ENCODE data around the gene CLCN7.
A peak's percentile ranks its signal among the peaks of the same experiment; 100 is the strongest.

CLCN7 gene

DNA sequence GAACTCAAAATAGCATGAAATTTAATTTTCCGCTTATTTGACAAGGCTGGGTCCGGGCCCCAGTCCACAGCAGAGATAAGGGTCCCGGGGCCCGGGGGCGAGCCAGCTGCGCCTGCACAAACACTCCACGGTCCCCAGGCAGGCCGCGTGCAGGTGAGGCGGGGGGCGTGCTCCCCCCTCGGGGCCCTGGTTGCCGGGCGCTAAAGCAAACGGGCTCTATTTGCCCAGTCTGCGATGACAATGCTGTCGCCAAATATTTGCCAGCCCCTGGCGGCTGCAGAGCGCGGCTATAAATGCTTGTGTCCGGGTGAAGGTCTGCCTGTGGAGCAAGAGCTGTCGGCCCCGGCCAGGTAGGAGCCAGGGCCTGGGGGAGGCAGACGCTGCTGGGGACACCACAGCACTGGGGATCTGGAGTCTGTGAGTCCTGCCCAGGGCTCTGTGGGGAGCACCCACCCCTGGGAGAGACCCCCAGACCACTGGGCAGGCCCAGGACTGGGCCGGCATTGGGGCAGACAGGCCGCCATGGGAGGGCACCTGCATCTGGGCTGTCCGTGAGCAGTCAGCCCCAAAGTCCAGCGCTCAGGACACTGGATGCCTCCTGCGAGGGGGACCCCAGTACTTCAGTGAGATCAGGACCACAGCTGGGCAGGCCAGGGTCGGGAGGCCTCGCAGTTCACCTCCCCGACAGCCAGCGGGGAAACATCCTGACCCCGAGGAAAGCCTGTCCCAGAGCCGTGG, 43.9 kb downstream of the CLCN7 start, which contains the start of gene PERCC1:
PERCC1 (plus strand) TSS at position 320 of the 738 bp plus-strand sequence. CDS start 1,516 bp downstream, outside the sequence.
- H3K9me3 Mint-ChIP-seq = no peaks in the 10 kb centered on the region
- peak within 1 kb of the TSS; percentile 46 for H3K4me3 Mint-ChIP-seq
- DNase-seq = no peak

DNA sequence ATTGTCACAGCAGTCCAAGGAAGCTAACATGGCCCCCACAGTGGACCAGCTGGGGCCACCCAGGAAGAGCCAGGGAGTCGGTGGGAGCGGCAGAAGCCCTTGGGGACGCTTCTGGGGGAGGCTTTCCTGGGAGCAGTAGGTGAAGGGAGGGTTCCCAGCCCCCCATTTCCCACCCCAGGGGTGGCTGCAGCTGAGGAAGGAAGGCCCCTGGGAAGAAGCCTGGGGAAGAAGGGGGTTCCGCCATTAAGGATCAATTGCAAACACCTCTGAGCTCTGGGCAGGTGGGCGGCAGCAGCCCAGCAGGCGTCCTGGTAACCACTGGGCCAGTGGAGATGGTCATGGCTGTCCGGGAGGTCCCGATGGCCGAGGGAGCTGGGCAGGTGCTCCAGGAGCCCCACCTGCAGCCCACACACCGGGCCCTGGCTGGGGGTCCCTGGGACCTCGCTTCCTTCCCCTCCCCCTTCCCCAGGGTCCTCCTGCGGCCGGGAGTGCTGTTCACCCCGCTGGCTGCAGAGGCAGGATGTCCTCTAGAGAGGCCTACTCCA, 44.5 kb downstream of the CLCN7 start:
- H3K4me3 Mint-ChIP-seq = no peak overlapping the region
- no peaks in the 10 kb centered on the region for H3K27me3 Mint-ChIP-seq
- DNase-seq = no peak
- H3K4me1 Mint-ChIP-seq (ENCODE audit: low read depth) = no peaks in the 10 kb centered on the region
- H3K27ac Mint-ChIP-seq = no peak overlapping the region
- no peaks in the 10 kb centered on the region for H3K9me3 Mint-ChIP-seq
- no peaks in the 10 kb centered on the region for H3K36me3 Mint-ChIP-seq (ENCODE audit: low read depth)

More for the DNA sequence above, 43.9 kb downstream of the CLCN7 start, which contains the start of gene PERCC1:
- Mint-ChIP-seq H3K27me3 (no peaks in the 10 kb centered on the region), H3K36me3 (ENCODE audit: low read depth) (no peaks in the 10 kb centered on the region), H3K4me1 (ENCODE audit: low read depth) (no peaks in the 10 kb centered on the region), H3K27ac (peak within 1 kb of the TSS; percentile 44)

DNA sequence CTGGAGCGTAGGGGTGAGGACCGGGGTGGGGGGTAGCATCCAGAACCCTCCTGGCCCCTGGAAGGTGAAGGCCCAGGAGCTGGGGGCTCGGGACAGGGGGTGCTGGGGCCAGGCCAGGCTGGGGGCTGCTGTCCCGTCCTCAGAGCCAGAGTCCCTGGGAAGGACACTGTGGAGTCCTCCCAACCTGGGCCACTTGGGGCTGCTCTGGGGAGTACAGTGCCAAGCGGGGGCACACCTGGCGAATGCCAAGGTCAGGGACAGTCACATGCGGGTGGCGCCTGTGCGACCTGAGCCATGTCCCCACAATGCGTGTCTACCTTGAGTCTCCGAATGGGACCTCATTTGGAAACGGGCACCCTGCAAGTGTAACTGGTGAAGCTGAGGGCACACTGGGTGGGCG, 45.2 kb downstream of the CLCN7 start:
- no peaks in the 10 kb centered on the region for H3K36me3 Mint-ChIP-seq (ENCODE audit: low read depth)
- H3K27ac Mint-ChIP-seq = peak overlapping the region; percentile 22
- no peak overlapping the region for H3K4me3 Mint-ChIP-seq

DNA sequence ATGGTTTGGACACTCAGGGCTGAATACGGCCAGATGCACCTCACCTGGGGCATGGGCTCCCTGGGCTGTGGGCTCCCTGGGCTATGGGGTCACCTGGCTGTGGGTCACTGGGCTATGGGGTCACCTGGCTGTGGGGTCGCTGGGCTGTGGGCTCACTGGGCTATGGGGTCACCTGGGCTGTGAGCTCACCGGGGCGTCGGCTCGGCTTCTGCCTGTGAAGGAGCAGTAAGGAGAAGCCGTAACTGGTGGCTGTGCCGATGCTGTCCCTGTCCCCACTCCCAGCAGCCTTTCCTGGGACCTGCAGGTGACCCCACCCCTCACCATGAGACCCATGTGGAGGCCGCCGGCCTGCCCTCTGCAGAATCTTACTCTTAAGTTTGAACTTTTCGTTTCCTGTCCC, 45.8 kb downstream of the CLCN7 start:
- H3K36me3 Mint-ChIP-seq (ENCODE audit: low read depth) = no peaks in the 10 kb centered on the region
- no peak overlapping the region for H3K27ac Mint-ChIP-seq
- no peak overlapping the region for H3K4me3 Mint-ChIP-seq
- no peaks in the 10 kb centered on the region for H3K27me3 Mint-ChIP-seq
- DNase-seq = no peak
- H3K9me3 Mint-ChIP-seq = no peaks in the 10 kb centered on the region
- no peaks in the 10 kb centered on the region for H3K4me1 Mint-ChIP-seq (ENCODE audit: low read depth)

More for the DNA sequence above, 45.2 kb downstream of the CLCN7 start:
- DNase-seq = no peak
- no peaks in the 10 kb centered on the region for H3K4me1 Mint-ChIP-seq (ENCODE audit: low read depth)
- no peaks in the 10 kb centered on the region for H3K27me3 Mint-ChIP-seq
- no peaks in the 10 kb centered on the region for H3K9me3 Mint-ChIP-seq

DNA sequence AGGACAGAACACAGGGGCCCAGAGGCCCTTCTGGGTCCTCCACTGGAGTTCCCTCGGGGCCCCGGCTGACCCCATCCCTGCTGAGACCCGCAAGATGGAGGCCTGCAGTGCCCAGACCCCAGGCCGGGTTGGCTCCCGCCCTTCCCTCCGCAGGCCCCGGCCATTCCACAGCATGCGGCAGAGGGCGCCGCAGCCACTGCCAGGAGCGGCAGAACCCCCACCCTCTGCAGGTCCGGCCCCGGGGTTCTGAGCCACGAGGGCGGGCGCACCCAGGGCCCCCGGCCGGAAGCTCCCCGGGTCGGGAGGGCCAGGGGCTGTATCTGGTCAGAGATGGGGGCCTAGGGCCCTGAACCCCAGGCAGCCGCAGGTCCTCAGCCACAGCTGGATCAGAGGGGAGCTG, 46.3 kb downstream of the CLCN7 start:
- Mint-ChIP-seq H3K27me3 (no peaks in the 10 kb centered on the region), H3K4me3 (no peak overlapping the region), H3K27ac (no peak overlapping the region), H3K36me3 (ENCODE audit: low read depth) (no peaks in the 10 kb centered on the region), H3K4me1 (ENCODE audit: low read depth) (no peaks in the 10 kb centered on the region), H3K9me3 (no peaks in the 10 kb centered on the region)
- peak; percentile 73 for DNase-seq

DNA sequence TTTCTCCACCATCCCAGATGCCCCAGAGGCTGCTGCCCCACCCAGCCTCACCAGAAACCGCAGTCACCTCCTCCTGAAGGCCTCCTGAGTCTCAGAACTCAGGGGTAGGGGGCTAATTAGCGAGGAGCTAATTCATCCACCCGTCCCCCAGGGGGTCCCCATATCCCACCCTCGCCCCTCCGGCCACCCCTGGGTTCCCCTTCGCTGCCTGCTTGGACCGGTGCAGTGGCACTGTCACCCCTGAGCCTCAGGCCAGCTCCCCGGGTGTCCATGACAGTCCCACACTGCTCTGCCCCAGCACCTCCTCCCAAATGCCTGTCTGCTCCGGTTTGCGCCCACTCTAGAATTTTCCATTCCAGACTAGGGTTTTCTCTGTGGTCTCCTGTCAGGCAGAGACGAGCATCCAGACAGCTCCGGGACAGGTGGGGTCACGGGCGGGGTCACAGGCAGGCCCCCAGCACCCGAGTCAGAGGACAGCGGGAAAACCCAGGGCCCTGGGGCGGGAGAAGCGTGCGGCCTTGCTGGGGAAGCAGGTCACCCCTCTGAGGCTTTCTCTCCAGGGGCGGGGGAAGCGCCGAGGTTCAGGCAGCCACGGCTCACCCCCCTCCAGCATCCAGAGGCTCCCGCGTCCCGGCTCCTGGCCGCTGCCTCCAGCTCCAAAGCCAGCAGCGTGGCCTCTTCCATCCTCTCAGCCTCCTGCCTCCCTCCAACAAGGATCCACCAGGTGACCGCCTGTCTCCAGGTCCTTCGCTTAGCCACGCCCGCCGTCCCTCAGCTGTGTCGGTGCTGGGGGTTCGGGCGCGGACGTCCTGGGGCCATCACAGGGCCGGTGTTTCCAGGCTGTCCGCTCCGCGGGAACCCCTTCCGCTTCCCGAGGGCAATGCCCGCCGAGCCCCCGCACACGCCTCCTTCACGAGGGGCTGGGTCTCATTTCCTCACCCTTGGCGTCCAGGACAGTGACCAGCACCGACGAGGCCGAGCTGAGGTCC, 47.1 kb downstream of the CLCN7 start:
- H3K27ac Mint-ChIP-seq = no peak overlapping the region
- H3K9me3 Mint-ChIP-seq = no peaks in the 10 kb centered on the region
- no peak for DNase-seq
- no peaks in the 10 kb centered on the region for H3K4me1 Mint-ChIP-seq (ENCODE audit: low read depth)
- H3K27me3 Mint-ChIP-seq = no peaks in the 10 kb centered on the region
- H3K36me3 Mint-ChIP-seq (ENCODE audit: low read depth) = no peaks in the 10 kb centered on the region
- no peak overlapping the region for H3K4me3 Mint-ChIP-seq

DNA sequence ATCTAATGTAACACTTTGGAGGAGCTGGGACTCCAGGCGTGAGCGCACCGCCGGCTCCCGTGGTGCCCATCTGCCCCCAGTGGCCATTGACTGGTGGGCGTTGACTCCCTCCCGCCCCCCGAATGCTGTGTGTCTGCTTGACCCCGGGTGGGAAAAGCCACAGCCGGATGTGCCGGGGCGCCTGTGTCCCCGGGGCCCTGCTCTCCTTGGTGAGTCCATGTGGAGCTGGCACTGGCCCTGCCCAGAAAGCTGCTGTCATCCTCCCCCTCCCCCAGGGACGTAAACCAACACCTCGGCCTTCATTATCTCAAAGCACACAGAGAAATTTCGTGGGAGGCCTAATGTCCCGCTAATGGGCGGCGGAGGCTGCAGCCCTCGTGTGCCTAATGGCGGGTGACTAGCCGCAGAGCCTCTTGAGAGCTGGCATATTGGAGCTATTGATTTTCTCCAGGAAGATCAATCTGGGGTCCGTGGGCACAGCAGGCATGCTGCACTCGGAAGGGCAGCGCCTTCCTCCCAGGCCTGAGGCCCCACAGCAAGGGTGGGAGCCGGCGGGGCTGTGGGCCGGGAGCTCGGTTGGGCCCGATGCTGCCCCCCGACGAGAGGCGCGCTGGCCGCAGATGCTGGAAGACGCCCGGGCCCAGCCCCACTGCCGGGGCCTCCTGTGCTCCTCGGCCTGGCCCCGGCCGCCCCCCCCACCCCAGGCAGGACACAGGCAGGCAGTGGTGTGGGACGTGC, 47.9 kb downstream of the CLCN7 start:
- no peak overlapping the region for H3K4me3 Mint-ChIP-seq
- H3K4me1 Mint-ChIP-seq (ENCODE audit: low read depth) = peaks cover 5% of the 10 kb centered on the region
- no peak overlapping the region for H3K27ac Mint-ChIP-seq
- H3K9me3 Mint-ChIP-seq = peaks cover 2% of the 10 kb centered on the region
- DNase-seq = no peak
- H3K27me3 Mint-ChIP-seq = no peaks in the 10 kb centered on the region
- no peaks in the 10 kb centered on the region for H3K36me3 Mint-ChIP-seq (ENCODE audit: low read depth)

DNA sequence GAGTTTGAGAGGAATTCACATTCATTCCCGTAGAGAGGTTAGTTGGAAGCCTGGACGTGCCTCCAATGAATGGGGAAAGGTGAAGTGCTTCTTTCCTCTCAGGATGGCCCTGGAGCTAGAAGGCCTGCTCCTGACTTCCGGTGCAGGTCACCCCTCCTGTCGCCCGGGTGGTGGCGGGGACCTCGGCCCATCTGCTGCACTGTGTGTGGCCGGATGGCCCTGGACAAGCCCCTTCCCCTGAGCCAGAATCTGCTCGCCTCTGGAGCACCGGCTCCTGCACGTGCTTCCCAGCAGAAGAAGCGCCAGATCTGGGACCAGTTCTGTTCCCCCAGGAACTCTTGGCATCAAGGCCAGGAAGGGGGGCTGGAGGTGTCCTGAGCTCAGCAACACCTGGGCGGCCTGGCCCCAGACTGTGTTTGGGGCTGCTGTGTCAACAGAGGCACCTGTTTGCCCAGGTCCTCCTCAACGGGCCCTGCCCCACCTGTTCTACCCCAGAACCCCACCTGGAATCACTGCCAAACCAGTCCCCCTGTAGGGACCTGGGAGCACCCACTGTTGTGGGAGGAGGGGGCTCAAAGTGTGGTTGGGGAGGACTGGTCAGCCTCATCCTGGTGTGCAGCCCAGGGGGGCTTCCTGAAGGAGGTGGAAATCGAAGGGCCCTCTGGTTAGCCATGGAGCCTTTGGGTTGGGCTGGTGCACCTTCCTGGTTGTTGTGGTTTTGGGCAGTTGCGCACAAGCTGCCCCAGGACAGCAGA, 49.0 kb downstream of the CLCN7 start:
- Mint-ChIP-seq H3K9me3 (peaks cover 2% of the 10 kb centered on the region), H3K27me3 (no peaks in the 10 kb centered on the region), H3K27ac (no peak overlapping the region), H3K4me3 (no peak overlapping the region), H3K4me1 (ENCODE audit: low read depth) (peaks cover 13% of the 10 kb centered on the region), H3K36me3 (ENCODE audit: low read depth) (peaks cover 2% of the 10 kb centered on the region)
- no peak for DNase-seq

DNA sequence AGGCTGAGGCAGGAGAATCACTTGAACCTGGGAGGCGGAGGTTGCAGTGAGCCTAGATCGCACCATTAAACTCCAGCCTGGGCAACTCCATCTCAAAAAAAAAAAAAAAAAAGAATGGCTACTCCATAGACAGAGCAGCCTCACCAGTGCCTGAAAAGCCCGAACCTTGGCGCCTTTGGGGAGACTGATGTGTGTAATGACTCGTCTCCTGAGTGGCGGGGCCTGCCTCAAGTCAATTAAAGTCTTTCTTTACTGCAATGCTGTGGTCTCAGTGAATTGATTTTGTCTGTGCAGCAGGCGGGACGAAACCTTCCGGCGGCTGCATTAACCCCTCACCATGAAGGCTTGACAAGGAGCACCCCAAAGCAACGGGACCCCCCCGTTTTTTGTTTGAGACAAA, 50.8 kb downstream of the CLCN7 start:
- H3K27ac Mint-ChIP-seq = no peak overlapping the region
- peaks cover 16% of the 10 kb centered on the region for H3K4me1 Mint-ChIP-seq (ENCODE audit: low read depth)
- H3K9me3 Mint-ChIP-seq = peaks cover 2% of the 10 kb centered on the region
- peaks cover 17% of the 10 kb centered on the region for H3K36me3 Mint-ChIP-seq (ENCODE audit: low read depth)
- no peak overlapping the region for H3K4me3 Mint-ChIP-seq
- no peaks in the 10 kb centered on the region for H3K27me3 Mint-ChIP-seq
- DNase-seq = no peak

DNA sequence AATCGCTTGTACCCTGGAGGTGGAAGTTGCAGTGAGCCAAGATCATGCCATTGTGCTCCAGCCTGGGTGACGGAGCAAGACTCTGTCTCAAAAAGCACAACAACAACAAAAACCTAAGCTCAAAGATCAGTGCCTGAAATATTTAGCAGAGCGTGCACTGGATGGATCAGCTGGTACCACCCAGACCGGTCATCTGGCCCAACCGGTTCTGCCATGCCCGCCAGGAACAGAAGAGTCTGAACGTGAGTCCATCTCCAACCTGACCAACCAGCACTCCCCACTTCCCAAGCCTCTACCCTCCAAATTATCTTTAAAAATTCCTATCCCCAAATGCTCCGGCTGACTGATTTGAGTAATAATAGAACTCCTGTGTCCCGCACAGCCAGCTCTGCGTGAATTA, 52.8 kb downstream of the CLCN7 start:
- Mint-ChIP-seq H3K27me3 (no peaks in the 10 kb centered on the region), H3K9me3 (peaks cover 2% of the 10 kb centered on the region), H3K4me1 (ENCODE audit: low read depth) (peaks cover 28% of the 10 kb centered on the region), H3K4me3 (peak overlapping the region; percentile 89), H3K27ac (peak overlapping the region; percentile 98), H3K36me3 (ENCODE audit: low read depth) (peaks cover 33% of the 10 kb centered on the region)
- no peak for DNase-seq

DNA sequence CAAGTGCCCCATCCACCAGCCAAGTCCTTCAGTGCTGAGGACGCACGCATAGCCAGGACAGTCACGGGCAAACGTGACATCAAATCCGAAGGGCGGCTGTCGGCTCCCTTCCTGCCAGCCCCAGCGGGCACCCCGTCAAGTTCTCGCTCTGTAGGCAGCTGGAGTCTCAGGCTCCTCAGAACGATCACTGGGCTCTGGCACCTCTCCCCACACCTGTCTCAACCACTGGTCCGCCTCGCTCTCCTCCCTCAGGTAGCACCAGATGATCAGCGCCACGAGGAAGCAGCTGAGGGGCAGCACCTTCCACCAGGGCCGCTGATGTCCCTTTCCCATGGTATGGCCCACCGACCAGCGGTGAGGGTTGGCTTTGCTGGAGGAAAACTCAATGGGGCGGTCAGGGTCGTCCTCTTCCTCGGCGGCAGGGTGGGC, 54.7 kb downstream of the CLCN7 start:
- Mint-ChIP-seq H3K27me3 (no peaks in the 10 kb centered on the region), H3K4me1 (ENCODE audit: low read depth) (peaks cover 35% of the 10 kb centered on the region), H3K36me3 (ENCODE audit: low read depth) (peaks cover 41% of the 10 kb centered on the region), H3K9me3 (peaks cover 2% of the 10 kb centered on the region), H3K4me3 (peak overlapping the region; percentile 89), H3K27ac (peak overlapping the region; percentile 98)
- no peak for DNase-seq

DNA sequence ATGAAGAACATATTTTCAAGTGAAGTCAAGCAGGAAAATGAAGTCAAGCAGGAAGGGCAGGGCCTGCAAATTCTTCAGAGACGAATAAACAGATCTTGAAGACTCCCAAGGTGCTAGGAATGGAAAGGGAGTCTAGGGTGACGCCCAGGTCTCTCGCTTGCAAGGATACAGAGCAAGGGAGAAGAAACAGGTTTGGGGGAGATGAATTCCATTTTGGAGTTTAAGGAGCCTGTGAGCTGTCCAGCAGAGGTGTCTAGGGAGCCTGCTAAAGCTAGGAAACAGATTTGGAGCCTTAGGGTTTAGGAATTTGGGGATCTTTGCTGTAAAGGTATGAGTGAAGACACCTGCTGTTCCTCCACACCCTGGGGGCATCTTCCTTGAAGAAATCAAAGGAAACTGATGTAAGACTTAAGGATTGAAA, 58.3 kb downstream of the CLCN7 start:
- Mint-ChIP-seq H3K4me1 (ENCODE audit: low read depth) (peaks cover 42% of the 10 kb centered on the region), H3K27me3 (no peaks in the 10 kb centered on the region), H3K36me3 (ENCODE audit: low read depth) (peaks cover 51% of the 10 kb centered on the region), H3K27ac (peak overlapping the region; percentile 57), H3K4me3 (no peak overlapping the region), H3K9me3 (no peaks in the 10 kb centered on the region)
- no peak for DNase-seq

DNA sequence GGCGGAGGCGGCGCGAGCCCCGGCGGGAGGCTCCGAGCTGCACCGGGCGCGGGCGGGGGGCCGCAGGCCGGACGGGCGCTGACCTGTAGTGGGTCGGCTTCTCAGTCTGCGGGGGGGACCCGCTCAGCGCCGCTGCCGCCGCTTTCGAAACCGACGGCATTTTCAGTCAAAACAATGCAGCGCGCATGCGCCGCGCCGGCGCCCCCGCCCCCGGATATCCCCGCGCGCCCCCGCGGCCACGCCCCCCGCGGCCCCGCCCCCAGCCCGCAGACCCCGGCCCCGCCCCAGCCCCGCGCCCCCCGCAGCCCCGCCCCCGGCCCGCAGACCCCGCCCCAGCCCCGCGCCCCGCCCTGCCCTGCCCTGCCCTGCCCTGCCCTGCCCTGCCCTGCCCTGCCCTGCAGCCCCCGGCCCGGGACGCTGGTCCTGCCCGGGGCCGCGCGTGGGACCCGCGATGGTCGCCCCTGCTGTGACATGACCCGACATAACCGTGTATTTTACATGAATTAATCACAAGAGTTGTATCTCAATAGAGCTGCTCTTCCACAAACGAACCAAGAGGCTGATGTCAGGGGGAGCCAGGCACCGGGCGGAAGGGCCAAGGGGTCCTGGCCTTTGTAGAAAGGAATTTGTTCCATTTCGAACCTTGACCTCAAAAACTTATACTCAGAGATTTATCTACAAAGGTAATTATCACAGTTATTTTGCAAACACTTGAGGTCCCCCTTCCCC, 60.1 kb downstream of the CLCN7 start, which contains the start of gene UNKL:
UNKL (minus strand) TSS at position 173 of the 729 bp plus-strand sequence; CDS start at position 160, 13 bp downstream.
- peak; percentile 87 for DNase-seq
- H3K4me1 Mint-ChIP-seq (ENCODE audit: low read depth) = peaks cover 43% of the 10 kb centered on the region
- no peaks in the 10 kb centered on the region for H3K27me3 Mint-ChIP-seq
- H3K4me3 Mint-ChIP-seq = peak within 1 kb of the TSS; percentile 83
- no peaks in the 10 kb centered on the region for H3K9me3 Mint-ChIP-seq
- H3K27ac Mint-ChIP-seq = peak within 1 kb of the TSS; percentile 92
- H3K36me3 Mint-ChIP-seq (ENCODE audit: low read depth) = peaks cover 45% of the 10 kb centered on the region
